T-helper 2 cell treated with Interferon-gamma antibody and Interleukin-4, amounts not matched to agents 100 ng/mL and 5 ng/mL, for 36 hours (primary cell): ENCODE measurements around the gene SLC35A2. TPM values are rescaled to one million over a fixed set of nuclear protein-coding genes. Genes with fewer than 3 reads are reported as not detected.

Experiments used
- intact Hi-C: fragments of 100-400 bp; cut with micrococcal nuclease; formaldehyde crosslinking; loops from one replicate; pipeline ENCODE4 v1.15.1; 2023
- total RNA-seq: library from RNA; stranded (reverse); gene quantifications from 2 replicates; pipeline ENCODE4 v1.2.3, GENCODE V29; 2022

Gene SLC35A2
- total RNA-seq, 1 donor from 2014 or later, result 18.3 TPM

- intact Hi-C loops, result loop anchor here (10.0 kb wide), 2 partner anchors 219 to 261 kb away; no protein-coding TSS in a partner anchor
These were observed 22.3 kb upstream of the SLC35A2 start for GRCh38 chrX:48933757-48934156.

DNA sequence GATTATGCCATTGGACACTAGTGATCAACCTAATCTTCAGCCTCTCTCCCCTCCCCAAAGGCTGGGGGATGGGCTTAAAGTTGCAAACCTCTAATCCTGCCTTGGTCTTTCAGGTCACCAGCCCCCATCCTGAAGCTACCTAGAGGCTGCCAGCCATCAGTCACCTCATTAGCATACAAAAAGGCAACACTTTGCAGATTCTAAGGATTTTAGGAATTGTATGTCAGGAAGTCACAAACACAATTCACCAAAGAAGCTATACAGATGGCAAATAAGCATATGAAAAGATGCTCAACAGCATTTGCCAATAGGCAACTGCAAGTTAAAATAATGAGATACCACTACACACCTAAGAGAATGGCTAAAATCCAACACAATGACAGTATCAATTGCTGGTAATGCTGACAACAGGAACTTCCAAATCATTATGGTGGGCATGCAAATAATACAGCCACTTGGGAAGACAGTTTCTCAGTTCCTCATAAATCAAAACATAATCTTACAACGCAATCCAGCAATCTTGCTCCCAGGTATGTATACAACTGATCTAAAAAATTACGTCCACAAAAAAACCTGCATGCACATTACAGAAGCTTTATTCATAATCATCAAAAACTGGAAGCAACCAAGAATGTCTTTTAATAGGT, 16.4 kb upstream of the SLC35A2 start:
- intact Hi-C loops, result no loop called here

DNA sequence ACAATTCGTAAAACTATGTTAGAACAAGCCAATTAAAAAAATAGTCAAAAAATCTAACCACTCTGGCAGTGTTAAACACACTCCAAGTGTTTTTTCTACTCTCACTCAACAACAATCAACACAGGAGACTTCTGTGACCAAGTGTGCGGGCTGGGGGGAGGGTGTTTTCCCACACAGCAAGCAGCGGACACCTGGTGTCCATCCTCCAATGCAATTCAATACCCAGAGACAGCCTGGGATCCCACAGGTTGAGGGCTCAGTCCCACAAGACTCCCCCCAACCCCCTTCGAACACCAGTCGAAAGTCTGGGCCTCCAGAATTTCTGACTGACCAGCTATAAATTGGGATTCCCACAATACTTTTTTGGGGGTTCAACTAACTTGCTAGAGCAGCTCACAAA, 15.7 kb upstream of the SLC35A2 start:
- intact Hi-C loops, result no loop called here

DNA sequence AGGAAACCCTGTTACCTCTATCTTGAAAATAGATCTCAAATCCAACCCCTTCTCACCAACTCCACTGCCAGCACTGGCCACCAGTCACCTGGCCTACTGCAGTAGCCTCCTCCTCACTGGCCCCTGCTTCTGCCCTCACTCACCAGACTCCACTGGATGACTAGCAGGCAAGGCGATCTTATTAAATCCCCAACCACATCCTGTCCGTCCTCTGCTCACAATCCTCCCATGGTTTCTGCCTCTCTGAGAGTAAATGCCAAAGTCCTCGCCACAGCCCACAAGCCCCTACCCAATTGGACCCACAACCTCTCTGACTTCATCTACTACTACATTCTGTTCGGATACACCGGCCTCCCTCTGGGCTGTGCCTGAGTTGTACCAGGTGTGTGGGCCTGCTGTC, 12.8 kb upstream of the SLC35A2 start:
- intact Hi-C loops, result no loop called here

DNA sequence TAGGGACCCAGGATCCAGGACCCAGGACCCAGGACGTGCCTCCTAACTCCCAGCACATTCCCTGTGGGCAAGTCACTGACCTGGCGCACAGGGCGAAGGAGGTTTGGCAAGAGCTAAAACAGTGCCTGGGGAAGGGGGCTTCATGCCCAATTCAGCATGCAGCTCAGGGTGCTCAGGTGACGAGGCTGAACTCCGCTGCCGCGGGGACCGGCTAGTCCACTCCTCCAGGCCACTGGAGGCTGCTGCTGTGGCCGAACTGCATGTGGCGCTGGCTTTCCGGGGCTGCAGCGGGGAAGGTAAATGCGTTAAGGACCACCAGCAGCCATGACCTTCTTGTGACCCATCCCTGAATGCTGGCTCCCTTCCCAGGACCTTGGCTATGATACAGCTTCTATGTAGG, 12.3 kb upstream of the SLC35A2 start:
- intact Hi-C loops, result no loop called here

- intact Hi-C loops, result no loop called here
These were observed 9.3 kb upstream of the SLC35A2 start for GRCh38 chrX:48920718-48921104.

DNA sequence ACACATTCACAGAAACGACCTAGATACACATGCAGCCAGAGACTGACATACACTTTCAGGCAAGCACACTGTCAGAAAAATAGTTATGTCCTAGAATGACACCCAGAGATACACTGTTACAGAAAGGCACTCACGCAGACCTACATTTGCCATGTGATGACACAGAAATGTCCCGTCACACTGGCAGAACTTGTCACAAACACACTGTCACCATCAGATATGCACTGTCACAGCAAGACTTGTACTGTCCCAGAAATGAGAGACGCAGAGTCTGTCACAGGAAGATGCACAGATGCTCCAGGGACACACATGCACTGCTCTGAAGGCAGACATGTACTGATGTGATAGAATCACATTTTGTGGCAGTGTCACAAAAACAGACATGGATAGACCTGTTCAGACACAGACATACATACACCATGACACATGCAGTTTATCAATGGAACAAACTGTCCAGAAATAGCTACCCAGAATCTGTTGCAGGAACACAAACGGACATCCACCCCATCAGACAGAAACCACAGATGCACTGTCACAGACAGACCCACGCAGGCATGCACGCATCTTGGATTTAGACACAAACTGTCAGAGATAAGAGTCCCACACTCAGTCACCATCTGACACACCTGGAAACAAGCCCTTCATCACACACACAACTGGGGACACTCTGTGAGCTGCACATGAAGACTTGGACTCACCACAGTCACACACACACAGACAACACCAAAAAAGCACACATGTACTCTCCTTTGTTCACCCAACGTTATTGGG, 8.7 kb upstream of the SLC35A2 start:
- intact Hi-C loops, result loop anchor here (1.0 to 10.0 kb wide), 5 partner anchors 17 to 275 kb away; partner anchors contain the start of gene GRIPAP1

DNA sequence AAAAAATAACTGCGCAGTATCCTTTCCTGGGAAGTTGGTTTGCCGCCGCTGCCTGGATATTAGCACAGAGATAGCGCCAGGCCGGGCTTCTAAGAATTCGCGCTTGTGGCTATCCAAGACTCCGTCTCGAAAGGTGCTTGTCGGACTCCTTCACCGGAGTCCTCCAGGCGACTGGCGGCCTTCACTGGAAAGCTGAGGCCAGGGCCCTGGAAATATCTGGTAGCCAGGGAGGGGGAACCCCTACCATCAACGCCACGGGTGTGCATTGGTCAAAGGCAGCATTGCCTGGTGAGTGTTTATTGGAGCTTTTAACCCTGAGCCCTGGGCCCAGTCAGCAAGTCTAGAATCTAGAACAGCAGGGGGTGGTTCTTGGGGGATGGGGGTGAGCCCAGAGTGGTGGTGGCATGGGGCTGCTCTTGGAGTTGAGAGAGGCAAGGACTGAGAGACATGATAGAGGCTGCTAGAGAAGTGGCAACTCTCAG, 8.0 kb upstream of the SLC35A2 start:
- intact Hi-C loops, result loop anchor here (1.0 to 10.0 kb wide), 5 partner anchors 18 to 275 kb away; partner anchors contain the start of gene GRIPAP1

DNA sequence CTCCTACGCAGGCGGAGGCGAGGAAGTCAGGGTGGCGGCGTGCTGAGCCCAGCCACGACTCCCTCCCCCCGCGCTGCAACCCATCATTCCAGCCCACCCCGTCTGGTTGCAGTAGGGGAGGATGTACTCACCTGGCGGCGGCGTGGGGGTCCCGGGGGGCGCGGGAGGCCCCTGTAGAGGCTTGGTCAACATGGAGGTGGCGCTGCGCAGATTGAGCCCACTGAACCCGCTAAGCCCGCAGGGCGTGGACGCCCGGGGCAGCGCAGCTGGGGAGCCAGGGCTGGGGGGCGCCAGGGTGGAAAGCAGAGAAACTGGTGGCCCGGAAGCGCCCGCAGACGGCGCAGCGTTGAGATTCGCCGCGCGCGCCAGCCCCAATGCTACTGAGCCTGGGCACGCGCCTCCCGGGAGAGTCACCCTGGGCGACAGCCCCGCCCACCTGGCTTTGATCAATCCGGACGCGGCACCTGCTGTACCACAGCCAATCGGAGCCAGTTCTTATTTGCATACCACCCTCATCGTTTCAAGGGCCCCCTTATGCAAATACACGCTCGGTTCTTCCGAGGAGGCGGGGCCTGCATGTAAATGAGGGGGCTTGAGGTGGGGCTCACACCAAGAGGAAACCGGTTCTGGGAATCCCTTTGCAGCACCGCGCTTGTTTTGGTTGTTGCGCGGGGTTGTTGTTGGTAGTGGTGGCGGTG, 7.3 kb upstream of the SLC35A2 start, which contains the start of gene PIM2:
Gene PIM2 (minus strand): TSS at position 382 of the 698 bp plus-strand sequence. CDS start 190 bp downstream, at position 192.
- intact Hi-C loops, result loop anchor here (1.0 to 10.0 kb wide), 5 partner anchors 19 to 274 kb away; partner anchors contain the start of gene GRIPAP1

- intact Hi-C loops, result loop anchor here (5.0 to 10.0 kb wide), 2 partner anchors 84 to 273 kb away; partner anchors contain the start of gene GRIPAP1
These were observed 6.8 kb upstream of the SLC35A2 start for GRCh38 chrX:48918301-48918642.

DNA sequence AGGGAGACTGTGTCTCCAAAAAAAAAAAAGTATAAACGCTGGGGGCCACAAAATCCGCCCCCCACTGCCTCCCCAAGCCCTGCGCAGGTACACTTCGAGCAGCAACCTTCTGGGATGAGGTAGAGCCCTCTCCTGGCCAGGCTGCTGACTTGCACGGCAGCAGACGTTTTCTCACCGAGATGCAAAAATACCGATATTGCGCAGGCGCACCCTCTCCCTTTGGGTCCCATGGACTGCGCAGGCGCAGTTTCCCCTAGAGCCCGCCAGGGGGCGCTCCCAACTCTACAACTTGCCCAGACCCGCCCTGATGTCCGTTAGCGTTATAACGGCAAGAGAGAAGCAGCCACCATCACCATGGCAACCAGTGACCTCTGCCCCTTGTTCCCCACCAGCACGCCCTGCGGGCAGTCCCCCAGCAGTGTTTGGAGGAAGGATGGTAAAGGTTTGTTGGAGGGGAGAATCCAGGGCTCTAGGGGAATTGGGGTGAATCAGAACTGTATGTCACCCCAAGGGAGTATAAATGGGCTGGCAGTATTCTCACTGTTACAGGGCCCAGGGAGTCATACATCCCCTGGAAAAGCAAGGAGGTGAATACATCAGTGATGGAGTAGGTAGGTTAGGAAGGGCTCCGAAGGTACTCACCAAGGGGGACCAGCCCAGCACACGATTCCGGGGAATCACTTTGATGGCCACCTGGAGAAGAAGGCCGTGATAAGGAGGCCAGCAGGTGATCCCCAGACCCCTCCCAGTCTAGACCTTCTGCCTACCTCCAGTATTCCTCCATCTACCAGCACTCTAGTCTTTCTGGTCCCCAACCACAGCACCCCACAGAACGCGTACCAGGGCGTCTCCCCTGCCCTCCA, 5.9 kb upstream of the SLC35A2 start:
- intact Hi-C loops, result loop anchor here (1.0 to 10.0 kb wide), 5 partner anchors 20 to 273 kb away; partner anchors contain the start of genes GRIPAP1, PQBP1, TFE3 and TIMM17B

GRCh38 chrX:48914593-48915493, 3.4 kb upstream of the SLC35A2 start:
- intact Hi-C loops, result loop anchor here (5.0 to 10.0 kb wide), 2 partner anchors 87 to 270 kb away; partner anchors contain the start of gene GRIPAP1

- intact Hi-C loops, result loop anchor here (10.0 kb wide), 1 partner anchor 269 kb away; no protein-coding TSS in a partner anchor
These were observed 2.3 kb upstream of the SLC35A2 start for GRCh38 chrX:48913605-48914366.

- intact Hi-C loops, result loop anchor here (1.0 to 10.0 kb wide), 2 partner anchors 14 to 266 kb away; partner anchors contain the start of genes PQBP1 and TIMM17B
These were observed 477 bp downstream of the SLC35A2 start for GRCh38 chrX:48910926-48911411.

- intact Hi-C loops, result loop anchor here (10.0 kb wide), 1 partner anchor 265 kb away; no protein-coding TSS in a partner anchor
These were observed 1.6 kb downstream of the SLC35A2 start for GRCh38 chrX:48909703-48910294.

DNA sequence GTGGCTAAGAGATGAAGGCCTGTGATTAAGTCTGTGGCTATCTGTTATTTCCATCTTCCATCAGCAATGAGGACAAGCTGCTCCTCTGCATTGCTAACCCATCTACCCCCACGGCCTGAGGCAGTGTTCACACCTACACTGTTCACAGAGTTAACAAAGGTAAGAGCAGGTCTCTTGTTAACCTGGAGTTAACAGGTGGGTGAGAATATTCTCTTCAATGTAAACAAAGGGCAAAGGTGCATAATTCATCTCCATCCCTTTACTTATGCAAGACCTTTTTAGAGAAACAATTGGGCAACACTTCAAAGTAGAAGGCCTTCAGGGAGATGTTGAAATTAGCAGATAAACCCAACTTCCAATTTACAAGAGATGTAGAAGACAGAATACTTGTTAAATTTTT, 2.8 kb downstream of the SLC35A2 start:
- intact Hi-C loops, result no loop called here

DNA sequence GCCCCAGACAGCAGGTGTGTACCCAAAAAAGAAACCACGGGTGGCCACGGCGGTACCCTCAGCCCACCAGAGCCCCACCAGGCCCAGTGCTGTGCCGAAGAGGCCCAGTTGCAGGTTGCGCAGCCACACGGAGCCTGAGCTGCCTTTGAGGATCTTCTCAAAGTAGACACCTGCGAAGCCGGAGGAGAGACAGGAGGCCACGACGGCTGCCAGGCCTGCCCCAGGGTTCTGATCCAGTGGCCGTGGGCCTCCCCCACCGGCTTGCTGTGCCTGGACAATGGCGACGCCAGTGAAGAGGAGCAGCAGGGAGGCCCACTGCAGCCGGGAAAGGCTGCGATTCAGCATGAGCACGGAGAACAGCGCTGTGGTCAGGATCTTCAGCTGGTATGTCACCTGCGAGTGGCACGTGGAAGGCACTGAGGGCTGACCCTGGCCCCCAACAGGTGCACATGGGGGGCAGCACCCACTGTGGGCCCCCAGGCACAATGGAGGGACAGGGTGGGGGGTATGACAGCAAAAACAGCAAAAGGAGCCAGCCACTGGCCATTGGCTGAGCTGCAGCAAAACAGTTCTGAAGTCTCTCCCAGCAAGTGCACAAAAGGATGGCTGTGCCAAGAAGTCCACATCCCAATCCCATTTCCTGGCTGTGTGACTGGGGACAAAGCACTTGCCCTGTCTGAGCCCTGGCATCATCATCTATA, 6.2 kb downstream of the SLC35A2 start:
- intact Hi-C loops, result no loop called here
